Measurements from ENCODE around the gene MRTFA.

- TF ChIP-seq CTCF (IDR thresholded peaks at IDR 0.05) (no peak), POLR2A (IDR thresholded peaks at IDR 0.05) (no peak)
Observed at GRCh38 chr22:40522141-40522540, 114.4 kb downstream of the MRTFA start.
